Retinal pigment epithelial cell (primary cell): ENCODE results near the gene RNF115.
"Not testable (repeated sequence)": the region's sequence is repeated elsewhere in the genome, so short reads cannot be mapped to it uniquely, and the experiment has no call there.

ENCODE experiments used
- DNase-seq: peaks from one replicate; pipeline ENCODE4 v3.0.0-alpha.2; 2010; ENCODE audit warnings: low read depth
- H3K4me3 ChIP-seq: 2 replicates; pipeline ENCODE4 v1.5.1; 2011; ENCODE audit warnings: mild to moderate bottlenecking, low read length, control low read depth, moderate library complexity
- TF ChIP-seq, protein P1 (sequence below): conservative IDR thresholded peaks from 2 replicates; pipeline ENCODE4 v1.5.1; 2011; ENCODE audit warnings: low read depth, low read length, control low read depth, inconsistent platforms

The RNF115 gene

GRCh38 chr1:145845514-145846161, 21.7 kb upstream of the RNF115 start, which contains the start of gene NUDT17:
TSS of gene NUDT17 (plus strand) at chr1:145845630. CDS start at chr1:145845641, 11 bp downstream.
- H3K4me3 ChIP-seq: peak within 1 kb of the TSS; percentile 64
- DNase-seq: no peak
- TF ChIP-seq, protein P1, sequence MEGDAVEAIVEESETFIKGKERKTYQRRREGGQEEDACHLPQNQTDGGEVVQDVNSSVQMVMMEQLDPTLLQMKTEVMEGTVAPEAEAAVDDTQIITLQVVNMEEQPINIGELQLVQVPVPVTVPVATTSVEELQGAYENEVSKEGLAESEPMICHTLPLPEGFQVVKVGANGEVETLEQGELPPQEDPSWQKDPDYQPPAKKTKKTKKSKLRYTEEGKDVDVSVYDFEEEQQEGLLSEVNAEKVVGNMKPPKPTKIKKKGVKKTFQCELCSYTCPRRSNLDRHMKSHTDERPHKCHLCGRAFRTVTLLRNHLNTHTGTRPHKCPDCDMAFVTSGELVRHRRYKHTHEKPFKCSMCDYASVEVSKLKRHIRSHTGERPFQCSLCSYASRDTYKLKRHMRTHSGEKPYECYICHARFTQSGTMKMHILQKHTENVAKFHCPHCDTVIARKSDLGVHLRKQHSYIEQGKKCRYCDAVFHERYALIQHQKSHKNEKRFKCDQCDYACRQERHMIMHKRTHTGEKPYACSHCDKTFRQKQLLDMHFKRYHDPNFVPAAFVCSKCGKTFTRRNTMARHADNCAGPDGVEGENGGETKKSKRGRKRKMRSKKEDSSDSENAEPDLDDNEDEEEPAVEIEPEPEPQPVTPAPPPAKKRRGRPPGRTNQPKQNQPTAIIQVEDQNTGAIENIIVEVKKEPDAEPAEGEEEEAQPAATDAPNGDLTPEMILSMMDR: peak; percentile 95

- H3K4me3 ChIP-seq: peak overlapping the region; percentile 64
- DNase-seq: no peak
- TF ChIP-seq, protein P1: no peak
Measured at GRCh38 chr1:145845144-145845513, 21.2 kb upstream of the RNF115 start.

DNA sequence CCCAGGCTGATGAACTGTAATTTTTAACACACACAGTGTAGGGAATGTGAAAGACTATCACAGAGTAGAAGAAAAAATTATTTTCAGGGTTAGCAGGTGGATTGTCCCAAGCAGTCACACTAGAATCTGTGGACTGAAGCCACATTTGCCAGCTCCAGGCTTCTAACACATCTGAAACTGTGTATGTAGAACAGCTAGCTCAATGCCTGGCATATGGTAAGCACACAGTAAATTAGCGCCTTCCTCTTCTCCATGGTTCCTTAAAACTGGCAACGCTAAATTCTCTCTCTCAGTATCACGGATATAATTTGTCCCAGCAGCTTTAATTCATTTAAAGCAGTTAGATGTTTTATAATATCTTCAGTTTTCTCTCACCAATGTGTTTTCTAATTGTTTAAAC, 19.1 kb upstream of the RNF115 start:
- DNase-seq: no peak
- TF ChIP-seq, protein P1: no peak
- no peak overlapping the region for H3K4me3 ChIP-seq

DNA sequence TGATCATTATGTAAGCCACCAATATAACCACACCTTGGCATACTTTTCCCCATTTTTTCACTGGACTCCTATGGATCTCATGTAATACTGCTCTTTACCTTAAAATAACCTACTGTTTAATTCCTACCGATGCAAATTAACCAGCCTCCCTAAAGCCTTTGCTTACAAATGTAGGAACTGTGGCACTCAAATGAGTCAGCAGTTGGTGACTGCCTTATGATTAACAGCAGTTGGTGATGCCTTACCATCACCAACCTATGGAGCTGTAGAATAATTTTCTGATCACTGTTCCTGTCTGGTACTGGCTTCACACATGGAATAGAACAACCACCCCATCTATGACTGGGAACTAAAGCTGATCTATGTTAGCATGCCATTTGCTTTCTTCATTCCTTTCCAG, 13.8 kb upstream of the RNF115 start:
- TF ChIP-seq, protein P1: no peak
- no peak for DNase-seq
- no peak overlapping the region for H3K4me3 ChIP-seq

DNA sequence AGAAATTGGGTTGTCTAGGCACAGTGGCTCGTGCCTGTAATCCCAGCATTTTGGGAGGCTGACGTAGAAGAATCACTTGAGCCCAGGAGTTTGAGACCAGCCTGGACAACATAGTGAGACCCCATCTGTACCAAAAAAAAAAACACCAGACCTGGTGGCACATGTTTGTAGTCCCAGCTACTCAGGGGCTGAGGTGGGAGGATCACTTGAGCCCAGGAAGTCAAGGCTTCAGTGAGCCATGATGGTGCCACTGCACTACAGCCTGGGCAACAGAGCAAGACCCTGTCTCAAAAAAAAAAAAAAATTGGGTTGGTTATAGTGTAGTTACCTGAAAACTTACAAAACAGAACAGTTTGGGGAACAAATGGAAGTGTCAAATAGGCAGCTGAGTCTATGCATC, 6.9 kb upstream of the RNF115 start:
- H3K4me3 ChIP-seq: not testable (repeated sequence)

GRCh38 chr1:145828367-145829026, 4.6 kb upstream of the RNF115 start:
- no peak for DNase-seq
- no peak overlapping the region for H3K4me3 ChIP-seq
- TF ChIP-seq, protein P1: no peak

More for the DNA sequence above, 6.9 kb upstream of the RNF115 start:
- DNase-seq: not testable (repeated sequence)

DNA sequence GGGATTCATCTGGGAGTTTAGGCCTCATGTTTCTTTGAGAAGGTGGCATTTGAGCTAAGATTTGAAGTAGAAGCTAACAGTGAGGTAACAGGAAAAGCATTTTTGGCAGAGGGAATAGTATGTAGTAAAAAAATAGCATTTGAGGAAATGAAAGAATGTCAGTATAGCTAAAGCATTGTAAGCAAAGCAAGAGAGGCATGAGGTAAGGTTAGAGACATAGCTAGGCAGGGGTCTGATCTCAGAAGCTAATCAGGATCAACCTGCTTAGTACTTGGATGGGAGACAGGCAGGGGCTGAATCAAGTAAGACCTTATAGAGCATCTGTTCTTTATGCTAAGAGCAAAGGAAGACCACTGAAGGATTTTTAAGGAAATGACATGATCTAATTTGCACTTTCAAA, 4.1 kb upstream of the RNF115 start:
- TF ChIP-seq, protein P1: no peak
- DNase-seq: no peak
- no peak overlapping the region for H3K4me3 ChIP-seq
